DOHH2 (cell line): ENCODE data around the gene SFXN1.

Experiments
- H3F3A ChIP-seq: fragments of 200-600 bp; sonication (generic), shearing (Covaris generic); 2 replicates; pipeline ENCODE4 v1.6.0; 2016; ENCODE audit warnings: antibody characterized with exemption, mild to moderate bottlenecking; ENCODE audit not compliant: control insufficient read depth, insufficient read depth
- H3K27ac ChIP-seq: fragments of 200-600 bp; sonication (generic); 2 replicates; pipeline ENCODE4 v1.5.1; 2014; ENCODE audit warnings: low read depth, mild to moderate bottlenecking, low read length, moderate library complexity
- H3K27me3 ChIP-seq: fragments of 200-600 bp; sonication (generic); 2 replicates; pipeline ENCODE4 v1.6.1; 2014; ENCODE audit warnings: mild to moderate bottlenecking, low read length, mixed read lengths; ENCODE audit not compliant: control insufficient read depth
- H3K36me3 ChIP-seq: fragments of 200-600 bp; sonication (generic); 2 replicates; pipeline ENCODE4 v1.6.1; 2014; ENCODE audit warnings: mild to moderate bottlenecking, low read length, moderate library complexity, mixed read lengths; ENCODE audit not compliant: control insufficient read depth
- H3K4me1 ChIP-seq: fragments of 200-600 bp; sonication (generic); 2 replicates; pipeline ENCODE4 v1.6.1; 2014; ENCODE audit warnings: mild to moderate bottlenecking, low read length, mixed read lengths; ENCODE audit not compliant: control insufficient read depth
- H3K4me2 ChIP-seq: fragments of 200-600 bp; sonication (generic); 2 replicates; pipeline ENCODE4 v1.6.0; 2014; ENCODE audit warnings: mild to moderate bottlenecking, low read length, moderate library complexity
- H3K4me3 ChIP-seq: fragments of 200-600 bp; sonication (generic); 2 replicates; pipeline ENCODE4 v1.5.1; 2014; ENCODE audit warnings: mild to moderate bottlenecking, low read length, mixed read lengths
- H3K79me2 ChIP-seq: fragments of 200-600 bp; sonication (generic); 2 replicates; pipeline ENCODE4 v1.6.1; 2014; ENCODE audit warnings: mild to moderate bottlenecking, low read length, mixed read lengths; ENCODE audit not compliant: control insufficient read depth
- H3K9me2 ChIP-seq: fragments of 200-600 bp; sonication (generic); replicated peaks from 2 replicates; pipeline ENCODE4 v1.6.1; 2014; ENCODE audit warnings: mild to moderate bottlenecking, low read length, mixed read lengths; ENCODE audit not compliant: control insufficient read depth
- H3K9me3 ChIP-seq: fragments of 200-600 bp; sonication (generic); 2 replicates; pipeline ENCODE4 v1.6.1; 2014; ENCODE audit warnings: antibody characterized with exemption, low read length, mixed read lengths; ENCODE audit not compliant: control insufficient read depth, insufficient read depth
- H4K20me1 ChIP-seq: fragments of 200-600 bp; sonication (generic); 2 replicates; pipeline ENCODE4 v1.6.0; 2014; ENCODE audit warnings: low read depth, mild to moderate bottlenecking, antibody characterized with exemption, low read length, moderate library complexity; ENCODE audit not compliant: control insufficient read depth, insufficient read depth
- CTCF ChIP-seq: fragments of 200-600 bp; sonication (generic); IDR thresholded peaks from one replicate; pipeline ENCODE4 v1.5.1; 2014; ENCODE audit warnings: antibody characterized with exemption, mild to moderate bottlenecking, low read depth, low read length; ENCODE audit not compliant: poor library complexity, severe bottlenecking
- EZH2phosphoT487 ChIP-seq: fragments of 200-600 bp; sonication (generic); IDR thresholded peaks from 2 replicates; pipeline ENCODE4 v1.6.1; 2017; ENCODE audit warnings: borderline replicate concordance, mild to moderate bottlenecking, antibody characterized with exemption, low read length, moderate library complexity, mixed read lengths

The SFXN1 gene

GRCh38 chr5:175487514-175488222 is 9.3 kb downstream of the SFXN1 start:
- no peaks in the 10 kb centered on the region for H3K27me3 ChIP-seq
- H3K9me3 ChIP-seq: no peaks in the 10 kb centered on the region
- H3K4me1 ChIP-seq: no peaks in the 10 kb centered on the region
- peaks cover 29% of the 10 kb centered on the region for H4K20me1 ChIP-seq
- H3K9me2 ChIP-seq: no peaks in the 10 kb centered on the region
- no peak overlapping the region for H3K4me2 ChIP-seq
- TF ChIP-seq EZH2phosphoT487: no peak
- TF ChIP-seq CTCF: no peak
- no peaks in the 10 kb centered on the region for H3F3A ChIP-seq
- peaks cover 100% of the 10 kb centered on the region for H3K79me2 ChIP-seq
- no peak overlapping the region for H3K4me3 ChIP-seq
- no peak overlapping the region for H3K27ac ChIP-seq
- peaks cover 90% of the 10 kb centered on the region for H3K36me3 ChIP-seq

- peaks cover 90% of the 10 kb centered on the region for H3K36me3 ChIP-seq
Observed at GRCh38 chr5:175489693-175490443, 11.5 kb downstream of the SFXN1 start.

GRCh38 chr5:175491223-175491622 is 12.9 kb downstream of the SFXN1 start:
- no peak for TF ChIP-seq EZH2phosphoT487
- TF ChIP-seq CTCF: no peak
- peaks cover 91% of the 10 kb centered on the region for H3K79me2 ChIP-seq

More at GRCh38 chr5:175489693-175490443, 11.5 kb downstream of the SFXN1 start:
- Histone ChIP-seq H4K20me1 (peaks cover 32% of the 10 kb centered on the region), H3K4me2 (no peak overlapping the region), H3K27ac (no peak overlapping the region), H3F3A (no peaks in the 10 kb centered on the region), H3K4me1 (no peaks in the 10 kb centered on the region), H3K9me3 (no peaks in the 10 kb centered on the region), H3K4me3 (no peak overlapping the region), H3K27me3 (no peaks in the 10 kb centered on the region), H3K9me2 (no peaks in the 10 kb centered on the region), H3K79me2 (peaks cover 96% of the 10 kb centered on the region)
- TF ChIP-seq CTCF: no peak
- TF ChIP-seq EZH2phosphoT487: no peak

More at GRCh38 chr5:175491223-175491622, 12.9 kb downstream of the SFXN1 start:
- Histone ChIP-seq H3K27ac (no peak overlapping the region), H3K36me3 (peaks cover 86% of the 10 kb centered on the region), H3K4me1 (no peaks in the 10 kb centered on the region), H3K27me3 (no peaks in the 10 kb centered on the region), H3F3A (no peaks in the 10 kb centered on the region), H3K4me2 (no peak overlapping the region), H3K4me3 (no peak overlapping the region), H3K9me3 (no peaks in the 10 kb centered on the region), H4K20me1 (peaks cover 22% of the 10 kb centered on the region), H3K9me2 (no peaks in the 10 kb centered on the region)
